ENCODE measurements around the gene RELL2. TPM values are rescaled to one million over a fixed set of nuclear protein-coding genes. Genes with fewer than 3 reads are reported as not detected.

RELL2 gene
- total and polyA plus RNA-seq, 10 donors, result 8.7 to 26.2 (median 12.3) TPM

DNA sequence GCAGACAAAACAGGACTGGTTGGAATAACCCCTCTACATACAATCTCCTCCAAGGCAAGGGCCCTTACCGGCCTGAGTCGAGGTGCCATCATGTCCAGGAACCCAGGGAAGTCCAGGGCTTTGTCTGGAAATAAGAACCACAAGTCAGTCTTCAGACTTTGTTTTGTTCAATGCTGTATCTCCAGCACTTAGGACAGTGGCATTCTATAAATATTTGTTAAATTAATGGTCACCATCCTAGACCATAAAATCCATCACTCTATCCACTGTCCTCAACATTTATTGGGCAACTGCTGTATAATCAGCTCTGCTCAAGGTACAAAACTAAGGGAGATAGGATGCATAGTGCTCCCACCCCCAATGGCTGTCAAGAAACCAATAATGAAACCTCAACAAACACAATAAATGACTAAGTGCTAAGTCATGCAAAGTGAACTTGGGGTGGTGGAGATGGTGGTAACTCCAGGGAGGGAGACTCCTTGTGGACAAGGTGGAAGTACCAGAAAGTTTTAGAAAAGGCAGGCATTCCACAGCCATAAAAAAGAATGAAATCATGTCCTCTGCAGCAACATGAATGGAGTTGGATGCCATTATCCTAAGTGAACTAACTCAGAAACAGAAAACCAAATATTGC lies 5.0 kb downstream of the RELL2 start:
- Histone ChIP-seq H3K27me3 (replicated peaks in 1 of 7) (no peaks in the 10 kb centered on the region), H3K27ac (no peak overlapping the region), H3K36me3 (peaks cover 0 to 76% (median 41%) of the 10 kb centered on the region in 6 donors), H3K4me1 (peaks cover 0 to 26% (median 15%) of the 10 kb centered on the region in 6 donors), H3K4me3 (no peak overlapping the region), H3K9me3 (no peaks in the 10 kb centered on the region)
- WGBS, 5 donors, result 83 to 100% (median 88%) methylated on average over 2 of the region's 2 CpGs
- DNase-seq, result no peak
- TF ChIP-seq POLR2A (IDR thresholded peaks at IDR 0.05) (no peak), POLR2AphosphoS5 (IDR thresholded peaks at IDR 0.05) (no peak)
- TF ChIP-seq, protein P1, sequence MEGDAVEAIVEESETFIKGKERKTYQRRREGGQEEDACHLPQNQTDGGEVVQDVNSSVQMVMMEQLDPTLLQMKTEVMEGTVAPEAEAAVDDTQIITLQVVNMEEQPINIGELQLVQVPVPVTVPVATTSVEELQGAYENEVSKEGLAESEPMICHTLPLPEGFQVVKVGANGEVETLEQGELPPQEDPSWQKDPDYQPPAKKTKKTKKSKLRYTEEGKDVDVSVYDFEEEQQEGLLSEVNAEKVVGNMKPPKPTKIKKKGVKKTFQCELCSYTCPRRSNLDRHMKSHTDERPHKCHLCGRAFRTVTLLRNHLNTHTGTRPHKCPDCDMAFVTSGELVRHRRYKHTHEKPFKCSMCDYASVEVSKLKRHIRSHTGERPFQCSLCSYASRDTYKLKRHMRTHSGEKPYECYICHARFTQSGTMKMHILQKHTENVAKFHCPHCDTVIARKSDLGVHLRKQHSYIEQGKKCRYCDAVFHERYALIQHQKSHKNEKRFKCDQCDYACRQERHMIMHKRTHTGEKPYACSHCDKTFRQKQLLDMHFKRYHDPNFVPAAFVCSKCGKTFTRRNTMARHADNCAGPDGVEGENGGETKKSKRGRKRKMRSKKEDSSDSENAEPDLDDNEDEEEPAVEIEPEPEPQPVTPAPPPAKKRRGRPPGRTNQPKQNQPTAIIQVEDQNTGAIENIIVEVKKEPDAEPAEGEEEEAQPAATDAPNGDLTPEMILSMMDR (IDR thresholded peaks at IDR 0.05 in 8 of 11, conservative IDR thresholded peaks at IDR 0.05 in 3 of 11), result no peak
- intact Hi-C loops (cut with DNase I; ENCODE audit: low total_unique reads), result no loop called here

DNA sequence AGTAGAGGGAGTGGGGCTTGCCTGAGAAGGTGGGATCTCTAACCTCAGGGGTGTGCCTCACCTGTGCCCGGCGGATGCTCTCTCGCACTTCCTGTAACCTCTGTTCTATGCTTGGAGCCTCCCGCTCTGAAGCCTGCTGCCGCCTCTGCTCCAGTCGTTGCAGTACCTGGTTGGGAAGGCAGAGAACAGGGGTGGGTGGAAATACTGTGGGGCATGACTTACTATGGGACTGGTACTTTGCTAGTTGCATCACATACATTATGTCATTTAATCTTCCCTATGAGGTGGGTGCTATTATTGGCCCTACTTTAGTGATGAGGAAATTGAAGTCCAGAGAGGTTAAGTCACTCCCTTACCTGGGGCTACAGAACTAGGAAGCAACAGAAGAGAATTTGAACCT lies 9.2 kb downstream of the RELL2 start:
- no peak for DNase-seq
- peaks cover 0 to 85% (median 42%) of the 10 kb centered on the region in 6 donors for H3K36me3 ChIP-seq
- H3K27ac ChIP-seq, result no peak overlapping the region
- intact Hi-C loops (cut with DNase I; ENCODE audit: low total_unique reads), result no loop called here
- TF ChIP-seq POLR2AphosphoS5 (IDR thresholded peaks at IDR 0.05) (no peak), POLR2A (IDR thresholded peaks at IDR 0.05) (no peak)
- TF ChIP-seq, protein P1 (IDR thresholded peaks at IDR 0.05 in 8 of 11, conservative IDR thresholded peaks at IDR 0.05 in 3 of 11), result no peak
- 91 to 96% (median 92%) methylated on average over 6 of the region's 6 CpGs for WGBS, 5 donors
- H3K27me3 ChIP-seq (replicated peaks in 1 of 7), result no peaks in the 10 kb centered on the region
- H3K9me3 ChIP-seq, result no peaks in the 10 kb centered on the region
- no peak overlapping the region for H3K4me3 ChIP-seq
- peaks cover 5 to 30% (median 12%) of the 10 kb centered on the region in 6 donors for H3K4me1 ChIP-seq

DNA sequence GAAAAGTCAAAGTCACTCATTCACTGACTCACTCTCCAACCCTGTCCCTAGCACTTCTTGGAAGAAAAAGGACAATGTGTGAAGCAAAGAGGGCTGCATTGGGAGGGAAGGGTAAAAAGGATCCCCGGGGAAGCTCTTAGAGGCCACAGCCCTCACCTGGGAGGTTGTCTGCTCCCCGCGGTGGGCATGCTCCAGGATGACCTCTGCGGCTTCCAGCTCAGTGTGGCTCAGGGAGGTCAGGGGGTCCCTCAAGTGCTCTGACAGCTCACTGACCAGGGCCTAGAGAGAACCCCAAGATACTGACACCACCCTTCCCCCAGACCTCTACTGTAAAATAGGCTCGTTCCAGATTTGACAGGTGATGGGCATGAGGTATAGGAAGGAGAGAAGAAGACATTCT lies 10.4 kb downstream of the RELL2 start:
- Histone ChIP-seq H3K36me3 (peaks cover 0 to 73% (median 40%) of the 10 kb centered on the region in 6 donors), H3K4me1 (peaks cover 9 to 41% (median 20%) of the 10 kb centered on the region in 6 donors), H3K9me3 (no peaks in the 10 kb centered on the region), H3K4me3 (no peak overlapping the region), H3K27ac (no peak overlapping the region), H3K27me3 (replicated peaks in 1 of 7) (no peaks in the 10 kb centered on the region)
- no peak for DNase-seq
- 90 to 94% (median 91%) methylated on average over 5 of the region's 5 CpGs for WGBS, 5 donors
- intact Hi-C loops (cut with DNase I; ENCODE audit: low total_unique reads), result no loop called here
- TF ChIP-seq POLR2AphosphoS5 (IDR thresholded peaks at IDR 0.05) (no peak), POLR2A (IDR thresholded peaks at IDR 0.05) (no peak)
- TF ChIP-seq, protein P1 (IDR thresholded peaks at IDR 0.05 in 8 of 11, conservative IDR thresholded peaks at IDR 0.05 in 3 of 11), result no peak

DNA sequence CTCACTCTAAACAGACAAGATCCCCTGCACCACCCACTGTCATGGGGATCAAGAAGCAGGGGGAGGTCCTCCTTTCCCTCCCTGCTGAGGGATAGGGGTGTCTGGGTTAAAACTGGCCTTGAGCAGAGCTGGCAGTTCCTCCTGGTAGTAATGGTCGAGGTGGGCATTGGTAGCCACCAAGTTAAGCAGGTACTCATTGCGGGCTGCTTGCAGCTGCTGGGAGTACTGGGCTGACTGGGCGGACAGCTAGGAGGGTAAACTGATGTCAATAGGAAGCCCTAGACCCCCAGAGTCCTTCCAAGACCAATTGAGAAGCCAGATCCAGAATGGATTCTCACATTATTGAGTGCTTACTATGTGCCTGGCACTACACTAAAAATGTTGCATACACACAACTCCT lies 11.1 kb downstream of the RELL2 start:
- H3K36me3 ChIP-seq, result peaks cover 0 to 67% (median 38%) of the 10 kb centered on the region in 6 donors
- H3K4me3 ChIP-seq, result no peak overlapping the region
- 60 to 94% (median 91%) methylated on average over 1 to 3 of the region's 3 CpGs for WGBS, 5 donors
- peaks cover 9 to 41% (median 20%) of the 10 kb centered on the region in 6 donors for H3K4me1 ChIP-seq
- no peaks in the 10 kb centered on the region for H3K27me3 ChIP-seq (replicated peaks in 1 of 7)
- intact Hi-C loops (cut with DNase I; ENCODE audit: low total_unique reads), result no loop called here
- H3K9me3 ChIP-seq, result no peaks in the 10 kb centered on the region
- TF ChIP-seq POLR2A (IDR thresholded peaks at IDR 0.05) (no peak), POLR2AphosphoS5 (IDR thresholded peaks at IDR 0.05) (no peak)
- TF ChIP-seq, protein P1 (IDR thresholded peaks at IDR 0.05 in 8 of 11, conservative IDR thresholded peaks at IDR 0.05 in 3 of 11), result no peak
- DNase-seq, result no peak
- no peak overlapping the region for H3K27ac ChIP-seq
